Measurements from ENCODE around the gene KRT82. TPM values are rescaled to one million over a fixed set of nuclear protein-coding genes. Genes with fewer than 3 reads are reported as not detected.
A peak's percentile ranks its signal among the peaks of the same experiment; 100 is the strongest.
"Not testable (repeated sequence)": the region's sequence is repeated elsewhere in the genome, so short reads cannot be mapped to it uniquely, and the experiment has no call there.

KRT82 gene
- polyA plus RNA-seq, 4 donors, result not detected

- H3K36me3 ChIP-seq (ENCODE audit: control insufficient read depth in 3 of 3, insufficient read depth in 2 of 3, low read depth in 1 of 3, low read length in 3 of 3), result no peaks in the 10 kb centered on the region
- H3K27me3 ChIP-seq (ENCODE audit: control insufficient read depth in 3 of 3, insufficient read depth in 3 of 3, low read length in 3 of 3), result peaks cover 0 to 7% (median 3%) of the 10 kb centered on the region in 3 donors
- 47 to 59% (median 50%) methylated on average over 4 of the region's 4 CpGs for WGBS, 3 donors
- no peak overlapping the region for H3K27ac ChIP-seq (ENCODE audit: low read depth in 1 of 3, low read length in 2 of 3)
- H3K4me3 ChIP-seq (ENCODE audit: low read depth in 1 of 3, low read length in 3 of 3), result no peak overlapping the region
- DNase-seq (peak; percentile 16 to 40), FAIRE-seq (no peak)
- H3K9me3 ChIP-seq (ENCODE audit: control insufficient read depth in 2 of 2, insufficient read depth in 1 of 2, low read depth in 1 of 2, low read length in 1 of 2), result peaks cover 0 to 10% of the 10 kb centered on the region in 2 donors
- peaks cover 0 to 4% (median 0%) of the 10 kb centered on the region in 3 donors for H3K4me1 ChIP-seq (ENCODE audit: control insufficient read depth in 3 of 3, insufficient read depth in 2 of 3, low read depth in 1 of 3, low read length in 2 of 3)
These were observed 59.5 kb downstream of the KRT82 start for GRCh38 chr12:52346593-52346992.

- DNase-seq; H3K9me3 ChIP-seq (ENCODE audit: control insufficient read depth in 2 of 2, insufficient read depth in 1 of 2, low read depth in 1 of 2, low read length in 1 of 2); H3K27ac ChIP-seq (ENCODE audit: low read depth in 1 of 3, low read length in 2 of 3); H3K27me3 ChIP-seq (ENCODE audit: control insufficient read depth in 3 of 3, insufficient read depth in 3 of 3, low read length in 3 of 3); H3K36me3 ChIP-seq (ENCODE audit: control insufficient read depth in 3 of 3, insufficient read depth in 2 of 3, low read depth in 1 of 3, low read length in 3 of 3); H3K4me3 ChIP-seq (ENCODE audit: low read depth in 1 of 3, low read length in 3 of 3); FAIRE-seq; H3K4me1 ChIP-seq (ENCODE audit: control insufficient read depth in 3 of 3, insufficient read depth in 2 of 3, low read depth in 1 of 3, low read length in 2 of 3): not testable (repeated sequence)
- 68 to 84% (median 76%) methylated on average over 8 of the region's 8 CpGs for WGBS, 3 donors
These were observed 61.1 kb downstream of the KRT82 start for GRCh38 chr12:52345041-52345440.

- no peak overlapping the region for H3K4me3 ChIP-seq (ENCODE audit: low read depth in 1 of 3, low read length in 3 of 3)
- peaks cover 0 to 8% (median 3%) of the 10 kb centered on the region in 3 donors for H3K27me3 ChIP-seq (ENCODE audit: control insufficient read depth in 3 of 3, insufficient read depth in 3 of 3, low read length in 3 of 3)
- H3K36me3 ChIP-seq (ENCODE audit: control insufficient read depth in 3 of 3, insufficient read depth in 2 of 3, low read depth in 1 of 3, low read length in 3 of 3), result no peaks in the 10 kb centered on the region
- no peak overlapping the region for H3K27ac ChIP-seq (ENCODE audit: low read depth in 1 of 3, low read length in 2 of 3)
- H3K4me1 ChIP-seq (ENCODE audit: control insufficient read depth in 3 of 3, insufficient read depth in 2 of 3, low read depth in 1 of 3, low read length in 2 of 3), result peaks cover 0 to 4% (median 0%) of the 10 kb centered on the region in 3 donors
- 92 to 95% (median 93%) methylated on average over 12 of the region's 12 CpGs for WGBS, 3 donors
- H3K9me3 ChIP-seq (ENCODE audit: control insufficient read depth in 2 of 2, insufficient read depth in 1 of 2, low read depth in 1 of 2, low read length in 1 of 2), result peaks cover 0 to 10% of the 10 kb centered on the region in 2 donors
- FAIRE-seq, result no peak
- DNase-seq, result no peak
These were observed 62.0 kb downstream of the KRT82 start for GRCh38 chr12:52344111-52344510.

Other genes starting within 250 kb of the KRT82 start
- 1 to 10 TPM in 1 of 4 donors, under 1 TPM in 3; 0.13 to 3.2 (median 0.58) TPM for gene KRT80, start 214.3 kb downstream of the KRT82 start, polyA plus RNA-seq
- 10 to 100 TPM in 1 of 4 donors, 1 to 10 TPM in 3; 2.2 to 10.1 (median 3.2) TPM for gene KRT7, start 173.1 kb downstream of the KRT82 start, polyA plus RNA-seq
- under 1 TPM in 3 of 4 donors, not detected in 1; 0.01 to 0.84 (median 0.54) TPM for gene KRT86, start 131.7 kb downstream of the KRT82 start, polyA plus RNA-seq
- gene KRT81, start 114.8 kb downstream of the KRT82 start, polyA plus RNA-seq, result under 1 TPM in 1 of 4 donors, not detected in 3; 0.53 TPM
- gene KRT83, start 84.9 kb downstream of the KRT82 start, polyA plus RNA-seq, result under 1 TPM in 1 of 4 donors, not detected in 3; 0.03 TPM
- under 1 TPM in 1 of 4 donors, not detected in 3; 0.03 TPM for gene KRT85, start 38.9 kb downstream of the KRT82 start, polyA plus RNA-seq
- gene KRT84, start 20.7 kb downstream of the KRT82 start, polyA plus RNA-seq, result not detected
- gene KRT75, start 28.0 kb upstream of the KRT82 start, polyA plus RNA-seq, result under 1 TPM in 1 of 4 donors, not detected in 3; 0.01 TPM
- under 1 TPM in 1 of 4 donors, not detected in 3; 0.67 TPM for gene KRT6B, start 45.8 kb upstream of the KRT82 start, polyA plus RNA-seq
- under 1 TPM in 1 of 4 donors, not detected in 3; 0.03 TPM for gene KRT6C, start 67.5 kb upstream of the KRT82 start, polyA plus RNA-seq
- 1 to 10 TPM in 2 of 4 donors, under 1 TPM in 1, not detected in 1; 0.13 to 6.7 (median 3.2) TPM for gene KRT6A, start 86.9 kb upstream of the KRT82 start, polyA plus RNA-seq
- gene KRT5, start 114.1 kb upstream of the KRT82 start, polyA plus RNA-seq, result 1 to 10 TPM in 2 of 4 donors, under 1 TPM in 2; 0.06 to 6.5 (median 3.2) TPM
- not detected for gene KRT71, start 146.8 kb upstream of the KRT82 start, polyA plus RNA-seq
- under 1 TPM in 1 of 4 donors, not detected in 3; 0.27 TPM for gene KRT74, start 167.5 kb upstream of the KRT82 start, polyA plus RNA-seq
- gene KRT72, start 195.1 kb upstream of the KRT82 start, polyA plus RNA-seq, result 10 to 100 TPM in 1 of 4 donors, 1 to 10 TPM in 2, not detected in 1; 3.2 to 24.6 (median 9.8) TPM
- 1 to 10 TPM in 2 of 4 donors, under 1 TPM in 1, not detected in 1; 0.84 to 2.2 (median 1.4) TPM for gene KRT73, start 212.2 kb upstream of the KRT82 start, polyA plus RNA-seq
- gene KRT2, start 245.9 kb upstream of the KRT82 start, polyA plus RNA-seq, result 1 to 10 TPM in 3 of 4 donors, not detected in 1; 1.1 to 2.2 (median 1.1) TPM